PC-9 (cell line): ENCODE measurements around the gene SP3.

Experiments used
- EZH2 ChIP-seq: fragments of 200-600 bp; sonication (generic); IDR thresholded peaks from 2 replicates; pipeline ENCODE4 v1.8.0; 2017; ENCODE audit warnings: antibody characterized with exemption, low read depth
- TF ChIP-seq, protein P1 (sequence below): fragments of 200-600 bp; sonication (generic); conservative IDR thresholded peaks from 2 replicates; pipeline ENCODE4 v1.6.1; 2017; ENCODE audit warnings: mixed run types, antibody characterized with exemption, mild to moderate bottlenecking, moderate library complexity

DNA sequence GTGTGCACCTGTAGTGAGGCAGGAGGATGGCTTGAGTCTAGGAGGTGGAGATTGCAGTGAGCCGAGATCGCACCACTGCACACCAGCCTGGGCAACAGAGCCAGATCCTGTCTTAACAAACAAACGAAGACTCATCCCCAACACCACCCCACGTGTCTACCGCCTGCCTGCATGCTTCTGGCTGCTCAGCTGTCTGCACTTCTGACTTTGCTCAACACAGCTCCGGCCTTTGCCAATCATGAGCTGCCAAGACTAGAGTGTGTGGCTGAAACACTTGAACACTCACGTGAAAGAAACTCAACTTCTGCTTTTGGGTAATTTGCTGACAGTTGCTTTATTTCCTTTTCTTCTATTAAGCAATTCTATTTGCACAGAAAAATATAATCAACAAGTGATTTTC lies 32.1 kb upstream of the SP3 start:
- TF ChIP-seq, protein P1, sequence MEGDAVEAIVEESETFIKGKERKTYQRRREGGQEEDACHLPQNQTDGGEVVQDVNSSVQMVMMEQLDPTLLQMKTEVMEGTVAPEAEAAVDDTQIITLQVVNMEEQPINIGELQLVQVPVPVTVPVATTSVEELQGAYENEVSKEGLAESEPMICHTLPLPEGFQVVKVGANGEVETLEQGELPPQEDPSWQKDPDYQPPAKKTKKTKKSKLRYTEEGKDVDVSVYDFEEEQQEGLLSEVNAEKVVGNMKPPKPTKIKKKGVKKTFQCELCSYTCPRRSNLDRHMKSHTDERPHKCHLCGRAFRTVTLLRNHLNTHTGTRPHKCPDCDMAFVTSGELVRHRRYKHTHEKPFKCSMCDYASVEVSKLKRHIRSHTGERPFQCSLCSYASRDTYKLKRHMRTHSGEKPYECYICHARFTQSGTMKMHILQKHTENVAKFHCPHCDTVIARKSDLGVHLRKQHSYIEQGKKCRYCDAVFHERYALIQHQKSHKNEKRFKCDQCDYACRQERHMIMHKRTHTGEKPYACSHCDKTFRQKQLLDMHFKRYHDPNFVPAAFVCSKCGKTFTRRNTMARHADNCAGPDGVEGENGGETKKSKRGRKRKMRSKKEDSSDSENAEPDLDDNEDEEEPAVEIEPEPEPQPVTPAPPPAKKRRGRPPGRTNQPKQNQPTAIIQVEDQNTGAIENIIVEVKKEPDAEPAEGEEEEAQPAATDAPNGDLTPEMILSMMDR: no peak
- TF ChIP-seq EZH2: no peak
